Measurements from ENCODE around the gene GAPVD1.

DNA sequence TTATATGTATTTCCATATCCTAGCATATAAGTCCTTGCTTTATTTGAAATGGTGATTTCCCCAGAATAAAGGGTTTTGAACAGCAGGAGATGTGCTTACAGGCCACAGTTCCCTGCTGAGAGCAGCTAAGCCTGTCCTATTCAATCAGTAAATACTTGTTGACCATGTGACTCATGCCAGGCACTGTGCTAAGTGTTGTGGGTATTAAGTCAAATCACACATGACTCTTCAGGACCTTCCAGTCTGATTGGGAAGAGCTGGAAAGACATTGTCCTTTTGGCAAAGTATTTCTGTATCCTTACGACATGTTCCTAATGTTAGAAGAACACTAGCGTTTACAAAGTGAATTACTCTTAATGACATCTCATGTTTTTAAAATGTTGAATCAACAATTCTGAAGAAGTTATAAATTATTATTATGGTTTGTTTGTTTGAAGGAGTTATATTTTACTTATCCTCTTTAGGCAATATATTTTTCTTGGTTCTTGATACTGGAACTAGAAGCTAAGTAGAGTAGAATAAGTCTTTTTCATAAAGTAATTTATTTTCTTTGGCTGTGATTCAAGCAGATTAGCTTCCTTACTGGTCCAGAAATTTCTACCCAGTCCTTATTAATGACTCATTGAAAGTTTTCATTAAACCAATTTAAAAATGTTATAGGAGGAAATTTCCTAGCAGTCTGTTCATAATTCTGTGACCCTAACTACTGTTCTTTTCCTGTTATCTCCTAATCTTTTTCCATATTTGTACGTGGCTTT is 82.1 kb downstream of the GAPVD1 start:
- TF ChIP-seq CTCF (IDR thresholded peaks at IDR 0.05), result no peak
- no peak for TF ChIP-seq POLR2A (IDR thresholded peaks at IDR 0.05)

All from esophagus squamous epithelium (tissue), 4 donors.